ENCODE data around the gene TNP2.
"Not testable (repeated sequence)": the region's sequence is repeated elsewhere in the genome, so short reads cannot be mapped to it uniquely, and the experiment has no call there.

The TNP2 gene

GRCh38 chr16:11296706-11297491 is 27.8 kb upstream of the TNP2 start:
- no peak for TF ChIP-seq POLR2A (IDR thresholded peaks at IDR 0.05; ENCODE audit: low read length)
- no peak for TF ChIP-seq GATA1 (IDR thresholded peaks at IDR 0.05; ENCODE audit: low read depth, low read length)
- DNase-seq, result no peak

GRCh38 chr16:11296351-11296705 is 27.2 kb upstream of the TNP2 start:
- DNase-seq, result no peak
- TF ChIP-seq GATA1 (IDR thresholded peaks at IDR 0.05; ENCODE audit: low read depth, low read length) (no peak), POLR2A (IDR thresholded peaks at IDR 0.05; ENCODE audit: low read length) (no peak)

DNA sequence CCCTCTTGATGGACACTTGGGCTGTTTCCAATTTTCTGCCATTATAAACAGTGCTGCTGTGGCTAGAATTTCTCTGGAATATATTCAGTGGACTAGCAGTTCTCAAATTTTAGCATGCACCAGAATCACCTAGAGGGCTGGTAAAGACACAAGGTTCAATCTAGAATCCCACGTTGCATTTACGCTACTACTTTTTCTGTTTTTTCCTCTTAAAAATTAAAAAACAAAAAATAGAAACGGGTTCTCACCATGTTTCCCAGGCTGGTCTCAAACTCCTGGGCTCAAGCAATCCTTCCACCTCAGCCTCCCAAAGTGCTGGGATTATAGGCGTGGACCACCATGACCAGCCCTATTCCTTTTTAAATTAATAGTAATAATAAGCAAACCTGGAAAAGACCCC is 26.5 kb upstream of the TNP2 start:
- DNase-seq, result no peak
- TF ChIP-seq GATA1 (IDR thresholded peaks at IDR 0.05; ENCODE audit: low read depth, low read length), result no peak

DNA sequence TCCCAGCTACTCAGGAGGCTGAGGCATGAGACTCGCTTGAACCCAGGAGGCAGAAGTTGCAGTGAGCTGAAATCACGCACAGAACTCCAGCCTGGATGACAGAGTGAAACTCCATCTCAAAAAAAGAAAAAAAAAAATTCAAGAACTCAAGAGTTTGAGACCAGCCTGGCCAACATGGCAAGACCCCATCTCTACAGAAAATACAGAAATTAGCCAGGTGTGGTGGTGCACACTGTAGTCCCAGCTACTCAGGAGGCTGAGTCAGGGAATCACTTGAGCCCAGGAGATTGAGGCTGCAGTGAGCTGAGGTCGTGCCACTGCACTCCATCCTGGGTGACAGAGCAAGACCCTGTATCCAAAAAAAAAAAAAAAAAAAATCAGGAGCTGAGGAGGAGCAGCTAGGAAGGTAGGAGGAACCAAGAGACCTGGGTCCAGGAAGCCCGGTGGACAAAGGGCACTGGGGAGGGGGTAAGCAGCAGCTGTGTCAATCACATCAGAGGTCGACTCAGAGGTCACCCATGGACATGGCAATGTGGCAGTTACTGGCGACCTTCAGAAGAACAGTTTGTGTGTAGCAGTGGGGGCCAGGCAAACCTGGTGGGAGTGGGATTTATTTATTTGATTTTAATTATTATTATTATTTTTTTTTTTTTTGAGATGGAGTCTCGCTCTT is 23.1 kb upstream of the TNP2 start:
- no peak for DNase-seq
- TF ChIP-seq POLR2A (IDR thresholded peaks at IDR 0.05; ENCODE audit: low read length) (no peak), GATA1 (IDR thresholded peaks at IDR 0.05; ENCODE audit: low read depth, low read length) (no peak)

GRCh38 chr16:11291091-11291703 is 22.1 kb upstream of the TNP2 start:
- DNase-seq, result no peak

GRCh38 chr16:11290102-11290893 is 21.2 kb upstream of the TNP2 start:
- no peak for TF ChIP-seq POLR2A (IDR thresholded peaks at IDR 0.05; ENCODE audit: low read length)
- TF ChIP-seq GATA1 (IDR thresholded peaks at IDR 0.05; ENCODE audit: low read depth, low read length), result no peak
- DNase-seq, result no peak

More at GRCh38 chr16:11291091-11291703, 22.1 kb upstream of the TNP2 start:
- no peak for TF ChIP-seq POLR2A (IDR thresholded peaks at IDR 0.05; ENCODE audit: low read length)
- no peak for TF ChIP-seq GATA1 (IDR thresholded peaks at IDR 0.05; ENCODE audit: low read depth, low read length)

DNA sequence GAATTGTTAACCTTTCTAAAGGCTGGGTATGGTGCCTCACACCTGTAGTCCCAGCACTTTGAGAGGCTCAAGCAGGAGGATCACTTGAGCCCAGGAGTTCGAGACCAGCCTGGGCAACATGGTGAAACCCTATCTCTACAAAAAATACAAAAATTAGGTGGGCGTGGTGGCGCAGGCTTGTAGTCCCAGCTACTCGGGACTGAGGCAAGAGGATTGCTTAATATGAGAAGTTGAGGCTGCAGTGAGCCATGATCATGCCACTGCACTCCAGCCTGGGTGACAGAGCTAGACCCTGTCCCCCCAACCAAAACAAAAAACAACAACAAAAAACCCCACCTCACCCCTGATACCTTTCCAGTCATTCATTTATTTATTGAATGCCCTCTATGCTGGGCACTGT is 20.6 kb upstream of the TNP2 start:
- not testable (repeated sequence) for DNase-seq

GRCh38 chr16:11289202-11289601 is 20.1 kb upstream of the TNP2 start:
- TF ChIP-seq GATA1 (IDR thresholded peaks at IDR 0.05; ENCODE audit: low read depth, low read length), result no peak
- no peak for TF ChIP-seq POLR2A (IDR thresholded peaks at IDR 0.05; ENCODE audit: low read length)
- no peak for DNase-seq

- TF ChIP-seq POLR2A (IDR thresholded peaks at IDR 0.05; ENCODE audit: low read length) (no peak), GATA1 (IDR thresholded peaks at IDR 0.05; ENCODE audit: low read depth, low read length) (no peak)
- DNase-seq, result no peak
Observed at GRCh38 chr16:11285842-11286241, 16.7 kb upstream of the TNP2 start.

- TF ChIP-seq GATA1 (IDR thresholded peaks at IDR 0.05; ENCODE audit: low read depth, low read length) (no peak), POLR2A (IDR thresholded peaks at IDR 0.05; ENCODE audit: low read length) (no peak)
- no peak for DNase-seq
Observed at GRCh38 chr16:11283820-11284248, 14.7 kb upstream of the TNP2 start.

DNA sequence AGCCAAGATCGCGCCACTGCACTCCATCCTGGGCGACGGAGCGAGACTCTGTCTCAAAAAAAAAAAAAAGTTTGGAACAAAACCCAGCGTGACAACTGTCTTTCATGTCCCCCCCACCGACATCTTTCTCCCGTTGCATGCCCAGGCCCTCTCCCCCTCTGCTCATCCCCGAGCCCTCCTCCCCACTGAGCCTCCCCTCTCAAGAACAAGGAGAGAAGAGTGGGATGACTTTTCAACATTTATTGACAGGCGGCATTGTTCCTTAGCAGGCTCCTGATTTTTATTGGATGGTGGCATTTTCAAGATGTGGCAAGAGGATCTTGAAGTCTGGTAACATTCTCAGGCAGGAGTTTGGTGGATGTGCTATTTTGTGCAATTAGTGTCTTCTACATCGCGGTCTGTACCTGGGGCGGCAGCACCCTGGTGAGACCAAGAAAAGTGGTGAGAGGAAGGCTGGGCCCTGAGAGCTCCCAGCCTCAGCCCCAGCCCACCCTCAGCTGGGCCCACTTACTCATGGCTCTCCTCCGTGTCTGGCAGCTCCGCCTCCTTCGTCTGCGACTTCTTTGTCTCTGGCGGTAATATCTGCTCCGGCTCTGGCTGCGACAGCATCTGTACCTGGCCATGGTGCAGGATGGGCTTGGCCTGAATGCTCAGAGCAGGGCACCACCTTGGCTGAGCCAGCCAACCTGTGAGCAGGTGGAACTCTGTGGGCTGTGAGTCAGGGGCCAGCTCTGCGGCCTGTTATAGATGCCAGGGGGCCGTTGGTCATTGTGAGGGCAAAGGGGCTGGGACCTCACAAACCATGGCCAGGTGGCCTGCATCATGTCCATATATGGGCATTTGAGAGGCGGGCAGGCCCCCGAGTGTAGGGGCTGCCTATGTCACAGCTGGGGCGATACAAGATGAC is 11.7 kb upstream of the TNP2 start, which contains the start of gene PRM1:
TSS of gene PRM1 (minus strand) at position 715 of the 907 bp plus-strand sequence. CDS start at position 623, 92 bp downstream.
- no peak for TF ChIP-seq GATA1 (IDR thresholded peaks at IDR 0.05; ENCODE audit: low read depth, low read length)
- TF ChIP-seq POLR2A (IDR thresholded peaks at IDR 0.05; ENCODE audit: low read length), result no peak
- no peak for DNase-seq

GRCh38 chr16:11278681-11279628 is 9.8 kb upstream of the TNP2 start:
- TF ChIP-seq GATA1 (IDR thresholded peaks at IDR 0.05; ENCODE audit: low read depth, low read length), result no peak
- no peak for TF ChIP-seq POLR2A (IDR thresholded peaks at IDR 0.05; ENCODE audit: low read length)
- no peak for DNase-seq

Data from erythroblast (primary cell).